Osteoblast (primary cell): ENCODE measurements around the gene UGGT2. TPM values are rescaled to one million over a fixed set of nuclear protein-coding genes. Genes with fewer than 3 reads are reported as not detected.
"Not testable (repeated sequence)": the region's sequence is repeated elsewhere in the genome, so short reads cannot be mapped to it uniquely, and the experiment has no call there.

Source experiments
- DNase-seq: peaks from one replicate; pipeline ENCODE4 v3.0.0; 2011; ENCODE audit warnings: low spot score, mixed read lengths; ENCODE audit not compliant: insufficient read length; ENCODE audit errors: missing footprints
- H2AFZ ChIP-seq: 2 replicates; pipeline ENCODE4 v1.6.0; 2011; ENCODE audit warnings: mild to moderate bottlenecking, low read length
- H3K27ac ChIP-seq: 2 replicates; pipeline ENCODE4 v1.5.1; 2011; ENCODE audit warnings: mild to moderate bottlenecking, low read depth, low read length, moderate library complexity
- H3K27me3 ChIP-seq: 2 replicates; pipeline ENCODE4 v1.6.0; 2012; ENCODE audit warnings: mild to moderate bottlenecking, control low read depth, inconsistent platforms, low read length, moderate library complexity; ENCODE audit not compliant: insufficient read depth
- H3K36me3 ChIP-seq: 2 replicates; pipeline ENCODE4 v1.5.1; 2011; ENCODE audit warnings: mild to moderate bottlenecking, low read length, control low read depth, moderate library complexity; ENCODE audit not compliant: insufficient read depth
- H3K4me1 ChIP-seq: 2 replicates; pipeline ENCODE4 v1.5.1; 2011; ENCODE audit warnings: mild to moderate bottlenecking, low read length, control low read depth, moderate library complexity; ENCODE audit not compliant: insufficient read depth
- H3K4me2 ChIP-seq: 2 replicates; pipeline ENCODE4 v1.6.0; 2011; ENCODE audit warnings: mild to moderate bottlenecking, low read length; ENCODE audit not compliant: insufficient read depth
- H3K4me3 ChIP-seq: fragments of 200-600 bp; sonication (generic); 3 replicates; pipeline ENCODE4 v1.5.1; 2012; ENCODE audit warnings: mild to moderate bottlenecking, low read length, inconsistent platforms; ENCODE audit not compliant: insufficient read depth
- H3K79me2 ChIP-seq: 2 replicates; pipeline ENCODE4 v1.6.0; 2012; ENCODE audit warnings: mild to moderate bottlenecking, low read length, control low read depth, inconsistent platforms; ENCODE audit not compliant: insufficient read depth
- H3K9me3 ChIP-seq: 2 replicates; pipeline ENCODE4 v1.5.1; 2011; ENCODE audit warnings: low read depth, low read length, control low read depth
- H4K20me1 ChIP-seq: 2 replicates; pipeline ENCODE4 v1.6.0; 2012; ENCODE audit warnings: mild to moderate bottlenecking, low read length, control low read depth; ENCODE audit not compliant: insufficient read depth
- CTCF ChIP-seq: IDR thresholded peaks from 2 replicates; pipeline ENCODE4 v1.5.1; 2011; ENCODE audit warnings: mild to moderate bottlenecking, low read depth, low read length, moderate library complexity; ENCODE audit errors: extremely low read depth
- total RNA-seq: library from RNA; depleted of rRNA; stranded (reverse); fragments of >200 nt; gene quantifications from 2 replicates; pipeline ENCODE4 v1.2.3, GENCODE V29; 2012

The UGGT2 gene
- total RNA-seq, 1 donor: 78.2 TPM

DNA sequence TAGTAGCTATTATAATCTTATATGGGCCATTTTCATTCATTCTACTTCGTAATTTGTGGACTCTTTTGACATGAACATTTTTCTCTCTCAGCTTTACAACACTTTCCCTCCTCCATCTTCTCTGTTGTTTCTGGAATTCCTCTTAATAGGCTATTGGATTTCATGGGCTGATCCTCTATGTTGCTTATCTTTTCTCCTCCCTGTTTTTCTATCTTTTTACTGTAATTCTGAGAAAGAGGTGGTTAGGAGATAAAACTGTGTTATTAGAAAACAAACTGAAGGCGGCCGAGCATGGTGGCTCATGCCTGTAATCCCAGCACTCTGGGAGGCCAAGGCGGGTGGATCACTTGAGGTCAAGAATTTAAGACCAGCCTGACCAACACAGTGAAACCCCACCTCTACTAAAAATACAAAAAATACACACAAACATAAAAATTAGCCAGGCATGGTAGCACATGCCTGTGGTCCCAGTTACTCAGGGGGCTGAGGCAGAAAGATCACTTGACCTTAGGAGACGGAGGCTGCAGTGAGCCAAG lies 188.1 kb downstream of the UGGT2 start:
- no peaks in the 10 kb centered on the region for H3K27me3 ChIP-seq
- DNase-seq: no peak

GRCh38 chr13:95862408-95862807 lies 190.8 kb downstream of the UGGT2 start:
- Histone ChIP-seq H3K9me3 (no peaks in the 10 kb centered on the region), H3K27ac (no peak overlapping the region), H3K4me2 (no peak overlapping the region), H3K36me3 (peaks cover 3% of the 10 kb centered on the region), H3K4me1 (peaks cover 9% of the 10 kb centered on the region), H3K79me2 (no peaks in the 10 kb centered on the region), H4K20me1 (no peaks in the 10 kb centered on the region), H2AFZ (no peak overlapping the region), H3K27me3 (no peaks in the 10 kb centered on the region), H3K4me3 (no peak overlapping the region)
- no peak for DNase-seq
- no peak for TF ChIP-seq CTCF

More for the DNA sequence above, 188.1 kb downstream of the UGGT2 start:
- Histone ChIP-seq H3K36me3 (peaks cover 3% of the 10 kb centered on the region), H3K4me2 (no peak overlapping the region), H3K9me3 (no peaks in the 10 kb centered on the region), H3K27ac (no peak overlapping the region), H4K20me1 (no peaks in the 10 kb centered on the region), H3K4me3 (no peak overlapping the region), H3K4me1 (no peaks in the 10 kb centered on the region), H3K79me2 (no peaks in the 10 kb centered on the region), H2AFZ (no peak overlapping the region)
- TF ChIP-seq CTCF: no peak

- Histone ChIP-seq H3K4me3 (no peak overlapping the region), H3K36me3 (peaks cover 3% of the 10 kb centered on the region), H3K79me2 (no peaks in the 10 kb centered on the region), H3K4me1 (peaks cover 9% of the 10 kb centered on the region), H2AFZ (no peak overlapping the region), H3K9me3 (no peaks in the 10 kb centered on the region), H3K4me2 (no peak overlapping the region), H3K27me3 (no peaks in the 10 kb centered on the region), H4K20me1 (no peaks in the 10 kb centered on the region), H3K27ac (no peak overlapping the region)
- no peak for DNase-seq
- TF ChIP-seq CTCF: no peak
These were observed 191.9 kb downstream of the UGGT2 start for GRCh38 chr13:95861296-95861695.

- DNase-seq: no peak
- no peaks in the 10 kb centered on the region for H4K20me1 ChIP-seq
- TF ChIP-seq CTCF: no peak
These were observed 194.7 kb downstream of the UGGT2 start for GRCh38 chr13:95858286-95859075.

DNA sequence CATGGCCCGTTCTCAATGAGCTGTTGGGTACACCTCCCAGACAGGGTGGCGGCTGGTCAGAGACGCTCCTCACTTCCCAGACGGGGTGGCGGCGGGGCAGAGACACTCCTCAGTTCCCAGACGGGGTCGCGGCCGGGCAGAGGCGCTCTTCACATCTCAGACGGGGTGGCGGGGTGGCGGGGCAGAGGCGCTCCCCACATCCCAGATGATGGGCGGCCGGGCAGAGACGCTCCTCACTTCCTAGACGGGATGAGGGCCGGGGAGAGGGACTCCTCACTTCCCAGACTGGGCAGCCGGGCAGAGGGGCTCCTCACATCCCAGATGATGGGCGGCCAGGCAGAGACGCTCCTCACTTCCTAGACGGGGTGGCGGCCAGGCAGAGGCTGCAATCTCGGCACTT lies 207.5 kb downstream of the UGGT2 start:
- H3K27me3 ChIP-seq, H3K79me2 ChIP-seq, H3K9me3 ChIP-seq, H3K27ac ChIP-seq, DNase-seq, H3K4me2 ChIP-seq, H2AFZ ChIP-seq, H4K20me1 ChIP-seq, H3K4me1 ChIP-seq, H3K36me3 ChIP-seq, H3K4me3 ChIP-seq: not testable (repeated sequence)

More at GRCh38 chr13:95858286-95859075, 194.7 kb downstream of the UGGT2 start:
- no peaks in the 10 kb centered on the region for H3K9me3 ChIP-seq
- H2AFZ ChIP-seq: no peak overlapping the region
- no peaks in the 10 kb centered on the region for H3K27me3 ChIP-seq
- no peaks in the 10 kb centered on the region for H3K79me2 ChIP-seq
- H3K27ac ChIP-seq: no peak overlapping the region
- H3K4me2 ChIP-seq: no peak overlapping the region
- peaks cover 10% of the 10 kb centered on the region for H3K36me3 ChIP-seq
- H3K4me3 ChIP-seq: no peak overlapping the region
- peaks cover 9% of the 10 kb centered on the region for H3K4me1 ChIP-seq
